Colonic mucosa (tissue), 4 donors: ENCODE measurements around the gene HMGN2. TPM values are rescaled to one million over a fixed set of nuclear protein-coding genes. Genes with fewer than 3 reads are reported as not detected.

Experiments
- DNase-seq: peaks from one replicate; pipeline ENCODE4 v3.0.0-alpha.2; 2020
- H3K27ac ChIP-seq: fragments of 200-600 bp; one replicate; pipeline ENCODE4 v1.8.0; 2021
- H3K27me3 ChIP-seq: fragments of 200-600 bp; one replicate; pipeline ENCODE4 v1.8.0; 2021
- H3K36me3 ChIP-seq: fragments of 200-600 bp; one replicate; pipeline ENCODE4 v1.8.0; 2021
- H3K4me1 ChIP-seq: fragments of 200-600 bp; one replicate; pipeline ENCODE4 v1.8.0; 2021; ENCODE audit warnings: mild to moderate bottlenecking
- H3K4me3 ChIP-seq: fragments of 200-600 bp; one replicate; pipeline ENCODE4 v1.8.0; 2021
- H3K9ac ChIP-seq, 2 donors: one replicate each; pipeline ENCODE4 v1.7.0; 2013; ENCODE audit warnings: control low read depth in 2 of 2, low read depth in 2 of 2, low read length in 2 of 2
- H3K9me3 ChIP-seq: fragments of 200-600 bp; one replicate; pipeline ENCODE4 v1.8.0; 2021
- CTCF ChIP-seq: fragments of 200-600 bp; IDR thresholded peaks from one replicate; pipeline ENCODE4 v1.8.0; 2022; ENCODE audit warnings: antibody characterized with exemption, mild to moderate bottlenecking
- intact Hi-C: fragments of 100-400 bp; cut with DNase I; formaldehyde crosslinking; loops from one replicate; pipeline ENCODE4 v1.14.1; 2022
- total RNA-seq, 2 donors: library from RNA; stranded (reverse); fragmentation: NEBNext Ultra II Directional in 1 of 2; extraction: Animal tissue kit (Norgen Biotek cat#: 25700) in 1 of 2; gene quantifications; one replicate each; pipeline ENCODE4 v1.2.1, GENCODE V29; 2021
- donor health status: healthy.
- donor health status: DM: no; HTN: no; CAD: no.
- donor health status: DM: no; HTN: no; CAD: no.

Gene HMGN2
- total RNA-seq, 2 donors from 2014 or later, result 332 to 758 TPM

- intact Hi-C loops, result loop anchor here (10.0 kb wide), 1 partner anchor 95 kb away; no protein-coding TSS in a partner anchor
- H3K9me3 ChIP-seq, result no peaks in the 10 kb centered on the region
- H3K4me3 ChIP-seq, result no peak overlapping the region
- no peak for TF ChIP-seq CTCF
- no peaks in the 10 kb centered on the region for H3K4me1 ChIP-seq
- no peak overlapping the region for H3K9ac ChIP-seq
- H3K36me3 ChIP-seq, result no peaks in the 10 kb centered on the region
- no peak for DNase-seq
- no peaks in the 10 kb centered on the region for H3K27me3 ChIP-seq
- H3K27ac ChIP-seq, result no peak overlapping the region
Measured at GRCh38 chr1:26490155-26490554, 17.9 kb downstream of the HMGN2 start.

GRCh38 chr1:26493267-26493666, 21.0 kb downstream of the HMGN2 start:
- DNase-seq, result no peak
- Histone ChIP-seq H3K9ac (no peak overlapping the region), H3K36me3 (no peaks in the 10 kb centered on the region), H3K4me1 (no peaks in the 10 kb centered on the region), H3K27me3 (no peaks in the 10 kb centered on the region), H3K4me3 (no peak overlapping the region), H3K27ac (no peak overlapping the region), H3K9me3 (no peaks in the 10 kb centered on the region)
- intact Hi-C loops, result loop anchor here (10.0 kb wide), 1 partner anchor 92 kb away; no protein-coding TSS in a partner anchor
- no peak for TF ChIP-seq CTCF

- no peak for TF ChIP-seq CTCF
- no peaks in the 10 kb centered on the region for H3K27me3 ChIP-seq
- no peak overlapping the region for H3K4me3 ChIP-seq
- H3K9ac ChIP-seq, result no peak overlapping the region
- H3K36me3 ChIP-seq, result no peaks in the 10 kb centered on the region
- DNase-seq, result no peak
- H3K9me3 ChIP-seq, result no peaks in the 10 kb centered on the region
- no peak overlapping the region for H3K27ac ChIP-seq
- intact Hi-C loops, result loop anchor here (10.0 kb wide), 1 partner anchor 91 kb away; no protein-coding TSS in a partner anchor
- H3K4me1 ChIP-seq, result no peaks in the 10 kb centered on the region
Measured at GRCh38 chr1:26493938-26494337, 21.7 kb downstream of the HMGN2 start.

- H3K9ac ChIP-seq, result no peak overlapping the region
- no peak for DNase-seq
- no peaks in the 10 kb centered on the region for H3K9me3 ChIP-seq
- no peak for TF ChIP-seq CTCF
- no peak overlapping the region for H3K27ac ChIP-seq
- H3K27me3 ChIP-seq, result no peaks in the 10 kb centered on the region
- no peaks in the 10 kb centered on the region for H3K36me3 ChIP-seq
- intact Hi-C loops, result loop anchor here (10.0 kb wide), 1 partner anchor 88 kb away; no protein-coding TSS in a partner anchor
- no peak overlapping the region for H3K4me3 ChIP-seq
- no peaks in the 10 kb centered on the region for H3K4me1 ChIP-seq
Measured at GRCh38 chr1:26496861-26497260, 24.6 kb downstream of the HMGN2 start.

- intact Hi-C loops, result loop anchor here (10.0 kb wide), 1 partner anchor 86 kb away; no protein-coding TSS in a partner anchor
- no peak for DNase-seq
- Histone ChIP-seq H3K27ac (no peak overlapping the region), H3K27me3 (no peaks in the 10 kb centered on the region), H3K4me3 (no peak overlapping the region), H3K4me1 (no peaks in the 10 kb centered on the region), H3K36me3 (no peaks in the 10 kb centered on the region), H3K9me3 (no peaks in the 10 kb centered on the region), H3K9ac (no peak overlapping the region)
- no peak for TF ChIP-seq CTCF
Measured at GRCh38 chr1:26498894-26499293, 26.7 kb downstream of the HMGN2 start.
